PC-3 (cell line): ENCODE results near the gene PPP1R3C. TPM values are rescaled to one million over a fixed set of nuclear protein-coding genes. Genes with fewer than 3 reads are reported as not detected.

ENCODE experiments used
- ATAC-seq: fragments of 200-7000 bp; cut with Tn5 transposase; 2 replicates; pipeline ENCODE4 v1.9.1; 2020; ENCODE audit warnings: mild to moderate bottlenecking, moderate library complexity
- BruUV-seq: library from RNA; stranded (reverse); fragments of 400-500 nt; replicated peaks from 2 replicates; lab custom pipeline; 2021; lab: Mats Ljungman, UMichigan
- CTCF ChIA-PET: fragments of 300-600 bp; sonication (Branson Sonifier 250); formaldehyde crosslinking; loops from one replicate; lab custom pipeline; 2022; ENCODE audit warnings: antibody characterized with exemption; lab: Charles Lee
- POLR2A ChIA-PET: fragments of 300-600 bp; sonication (Branson Sonifier 250); formaldehyde crosslinking; loops from one replicate; lab custom pipeline; 2022; ENCODE audit warnings: antibody characterized with exemption; ENCODE audit not compliant: unreplicated experiment; lab: Charles Lee
- DNase-seq: peaks from one replicate; pipeline ENCODE4 v3.0.0-alpha.2; 2015
- H2AFZ ChIP-seq: fragments of 300-600 bp; sonication (generic); 2 replicates; pipeline ENCODE4 v1.6.0; 2016; ENCODE audit warnings: antibody characterized with exemption, low read length
- H3F3A ChIP-seq: fragments of 300-600 bp; sonication (generic); one replicate; pipeline ENCODE4 v1.6.0; 2017; ENCODE audit warnings: antibody characterized with exemption, low read length, control low read depth, mild to moderate bottlenecking; ENCODE audit not compliant: unreplicated experiment
- H3K27ac ChIP-seq: fragments of 300-600 bp; sonication (generic); 2 replicates; pipeline ENCODE4 v1.5.1; 2016; ENCODE audit warnings: mild to moderate bottlenecking, low read length
- H3K27me3 ChIP-seq: fragments of 300-600 bp; sonication (generic); 2 replicates; pipeline ENCODE4 v1.6.1; 2016; ENCODE audit warnings: low read length, mixed read lengths
- H3K36me3 ChIP-seq: fragments of 300-600 bp; sonication (generic); 2 replicates; pipeline ENCODE4 v1.6.1; 2016; ENCODE audit warnings: low read depth, mixed run types, low read length, mixed read lengths
- H3K4me1 ChIP-seq: fragments of 300-600 bp; sonication (generic); 2 replicates; pipeline ENCODE4 v1.5.1; 2016; ENCODE audit warnings: low read length; ENCODE audit not compliant: insufficient read depth
- H3K4me2 ChIP-seq: fragments of 300-600 bp; sonication (generic); 2 replicates; pipeline ENCODE4 v1.6.0; 2016; ENCODE audit warnings: low read length
- H3K4me3 ChIP-seq: fragments of 300-600 bp; sonication (generic); 2 replicates; pipeline ENCODE4 v1.5.1; 2016; ENCODE audit warnings: mild to moderate bottlenecking, low read length, mixed read lengths
- H3K79me2 ChIP-seq: fragments of 300-600 bp; sonication (generic); 2 replicates; pipeline ENCODE4 v1.6.1; 2017; ENCODE audit warnings: low read length, mixed read lengths
- H3K9ac ChIP-seq: fragments of 300-600 bp; sonication (generic); 2 replicates; pipeline ENCODE4 v1.6.0; 2016; ENCODE audit warnings: mild to moderate bottlenecking, low read length
- H3K9me2 ChIP-seq: fragments of 300-600 bp; sonication (generic); replicated peaks from 2 replicates; pipeline ENCODE4 v1.6.1; 2016; ENCODE audit warnings: mixed run types, low read length, mixed read lengths
- H3K9me3 ChIP-seq: fragments of 300-600 bp; sonication (generic); 2 replicates; pipeline ENCODE4 v1.6.1; 2016; ENCODE audit warnings: low read length, mixed read lengths
- H4K20me1 ChIP-seq: fragments of 300-600 bp; sonication (generic); 2 replicates; pipeline ENCODE4 v1.6.1; 2016; ENCODE audit warnings: low read length, mixed read lengths
- CTCF ChIP-seq: fragments of 300-600 bp; sonication (generic); conservative IDR thresholded peaks from 2 replicates; pipeline ENCODE4 v1.5.1; 2017; ENCODE audit warnings: antibody characterized with exemption, low read depth, mild to moderate bottlenecking, low read length
- EZH2 ChIP-seq: fragments of 300-600 bp; sonication (generic); IDR thresholded peaks from one replicate; pipeline ENCODE4 v1.6.1; 2017; ENCODE audit warnings: antibody characterized with exemption, mild to moderate bottlenecking, low read length; ENCODE audit not compliant: unreplicated experiment
- EZH2phosphoT487 ChIP-seq: fragments of 300-600 bp; sonication (generic); IDR thresholded peaks from 2 replicates; pipeline ENCODE4 v1.6.1; 2018; ENCODE audit warnings: mild to moderate bottlenecking, antibody characterized with exemption, low read length, borderline replicate concordance
- intact Hi-C: fragments of 100-400 bp; cut with micrococcal nuclease; formaldehyde crosslinking; loops from 2 replicates; pipeline ENCODE4 v1.9.0; 2023
- total RNA-seq: library from RNA; depleted of rRNA; stranded (reverse); fragments of >200 nt; gene quantifications from 2 replicates; pipeline ENCODE4 v1.2.3, GENCODE V29; 2014

PPP1R3C gene
- total RNA-seq, 1 experiment from 2014 or later = not detected

- TF ChIP-seq EZH2phosphoT487 = no peak
- H3K9me3 ChIP-seq = 0 out of 2 replicates have a peak, but pooled peaks cover 4% of the 10 kb centered on the region
- peak overlapping the region; percentile 69 for H3K27ac ChIP-seq
- ATAC-seq = no peak
- ChIA-PET POLR2A (no interaction called here), CTCF (no interaction called here)
- no peak overlapping the region for H3K4me3 ChIP-seq
- no peak overlapping the region for H3K9ac ChIP-seq
- H3F3A ChIP-seq = peaks cover 7% of the 10 kb centered on the region
- H4K20me1 ChIP-seq = no peaks in the 10 kb centered on the region
- DNase-seq = no peak
- H3K27me3 ChIP-seq = no peaks in the 10 kb centered on the region
- no peaks in the 10 kb centered on the region for H3K36me3 ChIP-seq
- H3K4me1 ChIP-seq = peaks cover 38% of the 10 kb centered on the region
- H2AFZ ChIP-seq = no peak overlapping the region
- no peak overlapping the region for H3K4me2 ChIP-seq
- no peaks in the 10 kb centered on the region for H3K79me2 ChIP-seq
- no peaks in the 10 kb centered on the region for H3K9me2 ChIP-seq
- intact Hi-C loops = no loop called here
- no TSS peak for BruUV-seq
Measured at GRCh38 chr10:91602868-91603568, 29.9 kb downstream of the PPP1R3C start.

- no peak overlapping the region for H3K27ac ChIP-seq
- H3K9ac ChIP-seq = no peak overlapping the region
- no peak overlapping the region for H3K4me3 ChIP-seq
- no peaks in the 10 kb centered on the region for H3K36me3 ChIP-seq
- H2AFZ ChIP-seq = no peak overlapping the region
- H3K4me1 ChIP-seq = peaks cover 44% of the 10 kb centered on the region
- CTCF ChIA-PET = no interaction called here
- TF ChIP-seq EZH2 (no peak), EZH2phosphoT487 (no peak)
- H3K27me3 ChIP-seq = no peaks in the 10 kb centered on the region
- DNase-seq = no peak
- no peak overlapping the region for H3K4me2 ChIP-seq
- H3F3A ChIP-seq = peaks cover 7% of the 10 kb centered on the region
- no TSS peak for BruUV-seq
- POLR2A ChIA-PET = no interaction called here
- intact Hi-C loops = no loop called here
- no peaks in the 10 kb centered on the region for H4K20me1 ChIP-seq
- no peak for ATAC-seq
- 0 out of 2 replicates have a peak, but pooled peaks cover 4% of the 10 kb centered on the region for H3K9me3 ChIP-seq
- H3K79me2 ChIP-seq = no peaks in the 10 kb centered on the region
- no peaks in the 10 kb centered on the region for H3K9me2 ChIP-seq
Measured at GRCh38 chr10:91602449-91602848, 30.4 kb downstream of the PPP1R3C start.

- Histone ChIP-seq H3K9ac (no peak overlapping the region), H3K79me2 (no peaks in the 10 kb centered on the region), H3K4me2 (no peak overlapping the region), H4K20me1 (no peaks in the 10 kb centered on the region), H3K27ac (no peak overlapping the region), H3K27me3 (no peaks in the 10 kb centered on the region), H3K4me3 (no peak overlapping the region), H2AFZ (no peak overlapping the region), H3K4me1 (peaks cover 57% of the 10 kb centered on the region), H3K9me3 (0 out of 2 replicates have a peak, but pooled peaks cover 4% of the 10 kb centered on the region), H3K36me3 (no peaks in the 10 kb centered on the region), H3F3A (peaks cover 15% of the 10 kb centered on the region), H3K9me2 (no peaks in the 10 kb centered on the region)
- DNase-seq (no peak), ATAC-seq (no peak)
- intact Hi-C loops = no loop called here
- CTCF ChIA-PET = no interaction called here
- BruUV-seq = no TSS peak
- POLR2A ChIA-PET = no interaction called here
- TF ChIP-seq EZH2 (no peak), EZH2phosphoT487 (no peak)
Measured at GRCh38 chr10:91601212-91601611, 31.7 kb downstream of the PPP1R3C start.

GRCh38 chr10:91598211-91598977, 34.5 kb downstream of the PPP1R3C start:
- ChIA-PET CTCF (interaction anchor here (0.6 kb wide), 1 partner anchor 178 kb away, joined by 7 read pairs; no protein-coding TSS in a partner anchor), POLR2A (no interaction called here)
- Histone ChIP-seq H3F3A (peaks cover 9% of the 10 kb centered on the region), H3K4me2 (peak overlapping the region; percentile 21; the same call in 1 of the 2 replicates), H3K9ac (peak overlapping the region; percentile 45), H3K27me3 (no peaks in the 10 kb centered on the region), H3K27ac (peak overlapping the region; percentile 87), H3K4me1 (peaks cover 36% of the 10 kb centered on the region), H3K79me2 (no peaks in the 10 kb centered on the region), H4K20me1 (no peaks in the 10 kb centered on the region), H3K9me3 (no peaks in the 10 kb centered on the region), H3K36me3 (no peaks in the 10 kb centered on the region), H3K9me2 (no peaks in the 10 kb centered on the region), H2AFZ (no peak overlapping the region), H3K4me3 (no peak overlapping the region)
- intact Hi-C loops = no loop called here
- ATAC-seq (peak; percentile 77), DNase-seq (peak; percentile 77)
- TF ChIP-seq EZH2phosphoT487 (no peak), EZH2 (no peak), CTCF (no peak)
- BruUV-seq = no TSS peak
